Activated CD4-positive, alpha-beta T cell treated with anti-CD3 and anti-CD28 coated beads for 48 hours (primary cell): Measurements from ENCODE around the gene ABCB11.
"Not testable (repeated sequence)": the region's sequence is repeated elsewhere in the genome, so short reads cannot be mapped to it uniquely, and the experiment has no call there.

Experiments
- DNase-seq: peaks from one replicate; pipeline ENCODE4 v3.0.0-alpha.2; 2020

ABCB11 gene

DNA sequence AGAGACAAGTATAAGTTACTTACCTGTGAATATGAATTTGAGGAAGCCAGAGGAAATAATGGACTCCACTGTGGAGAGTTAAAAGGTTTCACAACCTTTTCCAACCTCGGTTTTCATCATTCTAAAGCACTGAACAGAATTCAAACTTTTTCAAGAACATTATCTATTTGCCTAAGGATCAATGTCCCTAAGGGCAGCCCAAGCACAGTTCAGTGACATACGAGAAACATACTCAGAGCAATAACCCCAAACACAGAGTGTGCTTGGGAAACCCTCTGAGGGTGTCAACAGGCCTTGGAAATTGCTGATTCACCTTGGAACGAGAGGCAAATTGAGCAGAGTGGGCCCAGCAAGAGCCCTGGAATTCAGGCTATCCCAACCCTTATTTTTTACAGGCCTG, at the start of gene ABCB11:
Gene ABCB11, minus strand, starts transcription at position 123 of the 400 bp plus-strand sequence. CDS start 13,199 bp downstream, outside the sequence.
- DNase-seq: no peak

DNA sequence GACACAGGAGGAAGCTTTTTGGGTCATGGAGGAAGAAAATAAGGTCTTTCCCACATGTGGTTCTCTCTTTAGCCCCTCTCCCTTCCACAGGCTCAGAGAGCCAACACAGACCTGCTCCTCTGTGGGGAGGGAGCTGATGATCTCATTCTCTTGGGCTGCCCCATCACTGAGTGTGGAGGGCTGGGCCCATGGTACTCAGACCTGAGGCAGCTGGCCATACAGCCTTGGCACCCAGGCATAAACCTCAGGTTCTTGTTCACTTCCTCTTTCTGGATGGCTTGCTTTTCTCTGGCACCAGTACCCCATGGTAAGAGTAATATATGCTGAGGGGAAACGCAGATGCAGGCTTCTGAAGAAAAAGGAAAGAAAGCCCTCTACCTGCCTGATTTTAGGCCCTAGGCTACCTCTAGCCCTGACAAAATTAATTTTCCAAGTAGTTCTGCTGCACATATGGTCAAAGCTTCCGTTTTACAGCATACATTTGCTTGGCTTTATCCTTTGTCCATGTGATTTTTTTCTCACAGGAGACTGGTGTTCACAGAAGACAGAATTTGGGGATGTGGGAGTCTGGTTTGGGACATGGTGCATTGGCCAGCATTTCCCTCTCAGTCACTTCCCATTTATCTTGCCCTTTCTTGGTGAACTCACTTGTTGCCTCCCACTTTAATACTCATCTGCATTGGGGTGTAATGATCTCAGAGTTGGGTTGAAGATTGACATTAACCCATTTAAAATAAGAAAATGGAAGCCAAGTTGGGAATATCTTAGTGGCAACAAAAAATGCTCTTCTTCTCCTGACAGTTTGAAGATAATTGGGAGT, 49.3 kb upstream of the ABCB11 start:
- no peak for DNase-seq

DNA sequence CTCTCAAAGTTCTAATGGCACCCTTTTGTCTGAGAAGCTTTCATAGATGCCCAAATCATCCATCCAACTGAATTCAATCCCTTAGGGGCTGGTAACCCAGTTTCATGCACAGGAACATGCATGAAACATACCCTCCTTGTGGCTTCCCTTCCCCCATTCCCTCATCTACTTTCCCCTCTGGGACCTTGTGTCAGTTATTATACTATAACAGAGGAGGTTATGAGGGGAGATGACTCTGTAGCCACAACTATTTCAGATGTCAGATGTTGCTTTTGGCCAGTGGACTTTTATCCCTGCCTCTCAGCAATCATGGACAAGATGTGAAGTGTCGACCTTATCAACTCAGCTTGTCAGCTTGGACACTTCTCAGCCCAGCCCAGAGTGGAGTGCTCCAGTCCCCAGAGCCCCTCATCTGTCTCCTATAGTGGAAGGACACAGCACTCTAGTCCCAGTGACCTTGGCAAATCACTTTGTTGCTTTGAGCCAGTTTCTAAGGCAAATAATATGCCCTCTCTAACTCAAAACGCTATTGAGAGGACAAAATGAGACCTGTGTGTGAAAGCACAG, 46.6 kb upstream of the ABCB11 start:
- no peak for DNase-seq

DNA sequence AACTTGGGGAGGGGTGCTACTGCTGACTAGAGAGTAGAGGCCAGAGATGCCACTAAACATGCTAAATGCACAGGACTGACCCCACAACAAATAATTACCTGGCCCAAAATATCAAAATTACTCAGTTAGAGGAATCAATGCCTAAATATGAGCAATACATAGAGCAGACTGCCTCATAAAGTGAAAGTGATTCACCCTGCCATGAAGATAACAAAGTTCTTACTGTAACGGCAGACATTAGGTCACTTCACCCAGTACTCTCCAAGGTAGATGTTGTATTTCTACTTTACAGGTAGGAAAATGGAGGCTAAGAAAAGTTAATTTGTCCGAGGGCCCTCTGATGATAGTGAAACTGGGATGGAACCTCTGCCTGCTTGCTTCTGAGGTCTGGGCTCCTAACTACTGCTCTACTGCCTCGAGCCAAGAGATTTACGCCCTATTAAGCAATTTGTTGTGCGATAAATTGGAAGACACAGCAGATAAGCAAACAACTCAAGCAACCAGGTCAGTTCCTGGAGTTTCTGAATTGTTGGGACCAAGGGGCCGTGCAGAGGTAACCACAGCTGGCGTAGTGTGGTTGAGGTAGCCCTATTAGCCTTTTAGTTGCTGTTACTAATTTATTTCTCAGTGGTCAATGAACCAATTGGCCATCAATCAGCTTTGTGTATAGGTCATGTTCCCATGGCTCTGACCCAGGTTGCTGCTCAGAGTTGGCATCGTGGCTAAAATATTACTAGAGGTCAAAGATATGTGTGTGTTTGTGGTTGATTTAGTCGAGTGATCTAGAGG, 43.0 kb upstream of the ABCB11 start:
- no peak for DNase-seq

DNA sequence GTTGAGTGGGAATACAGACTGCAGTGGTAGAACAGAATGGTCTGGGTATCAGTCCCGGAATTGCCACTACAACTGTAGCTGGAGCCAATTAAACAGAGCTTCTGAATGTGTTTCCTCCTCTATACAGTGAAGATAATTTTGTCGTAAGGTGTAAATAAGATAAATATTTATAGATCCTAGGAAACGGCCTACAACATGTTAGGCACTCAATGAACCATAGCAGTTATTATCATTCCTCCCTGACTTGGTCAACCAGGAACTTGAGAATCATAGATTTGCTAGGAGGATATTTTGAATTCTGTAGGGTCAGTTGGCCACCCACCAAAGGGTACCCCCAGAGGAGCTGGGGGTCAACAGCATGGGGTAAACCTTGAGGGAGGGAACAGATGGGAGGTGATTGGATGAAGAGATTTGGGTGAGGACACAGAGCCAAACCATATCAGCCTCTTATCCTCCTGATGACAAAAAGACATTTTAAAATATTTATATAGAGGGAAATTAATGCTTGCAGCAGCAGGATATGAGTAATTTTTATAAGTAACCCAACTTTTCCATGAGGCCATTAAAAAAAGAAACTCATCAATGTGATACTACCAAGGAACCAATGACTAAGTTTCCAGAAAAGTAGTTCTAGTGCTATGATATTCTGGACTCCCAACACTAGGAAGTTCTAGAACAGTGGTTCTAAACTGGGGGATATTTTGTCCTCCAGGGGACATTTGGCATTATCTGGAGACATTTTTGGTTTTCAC, 42.3 kb upstream of the ABCB11 start:
- DNase-seq: no peak

DNA sequence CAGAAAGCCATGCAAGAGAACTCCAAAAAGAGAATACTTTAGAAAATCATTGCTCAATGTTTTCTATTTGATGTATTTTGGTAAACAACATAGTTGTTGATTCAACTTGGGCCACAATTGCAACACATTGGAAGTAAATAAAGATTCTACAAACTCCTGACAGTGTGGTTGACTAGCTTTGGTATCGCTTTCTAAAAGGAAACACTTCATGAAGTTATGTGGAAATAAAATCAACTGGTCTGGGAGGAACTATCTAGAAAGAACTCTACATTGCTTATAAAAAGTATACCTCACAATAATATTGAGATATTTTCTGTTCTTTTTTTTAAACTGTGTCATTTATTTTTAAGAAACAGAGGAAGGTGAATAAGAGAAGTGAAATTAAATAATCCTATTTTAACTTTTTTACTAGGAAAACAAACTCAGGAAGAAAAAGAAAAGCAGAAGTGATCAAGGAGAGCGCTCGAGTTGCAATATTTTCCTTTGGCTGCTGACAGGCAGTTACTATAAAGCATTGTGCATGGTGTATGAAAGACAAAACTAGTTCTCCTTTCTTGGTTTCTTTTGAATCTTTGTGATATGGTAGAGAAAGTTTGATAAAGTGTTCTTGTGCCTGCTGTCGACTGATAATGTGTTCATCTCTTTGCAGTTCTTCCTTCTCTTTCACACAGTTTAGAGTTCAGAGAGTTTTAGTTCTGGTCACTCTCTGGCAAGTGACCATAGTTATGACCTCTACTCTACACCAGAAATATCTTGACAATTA, 41.2 kb upstream of the ABCB11 start:
- no peak for DNase-seq

DNA sequence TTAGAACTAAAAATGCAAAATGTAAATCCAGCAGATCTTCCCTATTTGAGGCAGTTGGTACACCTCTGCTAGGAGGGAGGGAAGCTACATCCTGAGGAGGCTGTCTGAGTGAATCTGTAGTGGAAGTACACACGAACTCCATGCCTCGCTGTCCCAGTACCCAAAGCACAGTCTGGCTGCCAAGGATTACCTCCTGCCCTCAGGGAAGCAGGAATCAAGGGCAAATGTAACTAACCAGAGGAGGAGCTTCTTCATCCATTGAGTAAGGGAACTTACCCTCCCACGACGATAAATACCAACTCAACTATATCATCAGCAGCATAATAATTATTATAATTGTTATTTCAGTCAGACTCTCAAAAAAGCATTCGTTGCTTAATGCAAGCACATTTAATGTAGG, 40.3 kb upstream of the ABCB11 start:
- DNase-seq: no peak

DNA sequence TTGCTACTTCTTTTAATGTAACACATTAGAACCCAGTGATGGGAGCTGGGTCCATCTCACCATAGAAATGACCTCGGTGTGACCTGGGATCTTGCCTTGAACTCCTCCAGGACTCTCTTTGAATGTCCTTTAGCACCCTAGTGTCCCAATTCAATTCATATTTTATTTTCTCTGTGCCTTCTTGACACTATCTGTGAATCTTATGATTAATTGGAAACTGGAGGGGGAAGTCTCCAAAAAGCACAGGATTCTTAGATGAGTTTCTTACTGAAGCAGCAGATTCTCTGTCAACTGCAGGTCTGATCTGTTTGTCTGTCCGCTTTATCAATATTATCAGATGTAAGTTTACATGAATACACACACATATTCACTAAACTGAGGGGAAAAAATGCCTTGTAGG, 38.7 kb upstream of the ABCB11 start:
- DNase-seq: no peak

DNA sequence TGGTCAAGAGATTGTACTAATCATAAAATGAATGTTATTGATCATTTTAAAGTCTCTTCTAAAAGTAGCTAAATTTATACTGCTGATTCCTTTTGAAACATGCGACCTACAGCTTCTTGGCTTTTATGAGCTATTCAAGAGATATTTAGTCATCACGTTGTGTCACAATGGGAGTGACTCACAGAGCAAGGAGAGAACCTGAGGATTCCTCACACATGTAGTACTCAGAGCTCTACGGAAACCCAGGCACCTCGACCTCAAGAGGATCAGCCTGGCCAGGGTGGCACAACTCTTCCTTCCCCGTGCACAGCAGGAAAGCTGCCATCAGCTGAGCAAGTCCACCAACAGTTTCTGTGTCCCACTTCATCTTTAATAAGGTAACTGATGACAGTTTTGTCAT, 38.2 kb upstream of the ABCB11 start, which contains the start of gene DHRS9:
Gene DHRS9, plus strand, starts transcription at position 223 of the 400 bp plus-strand sequence. CDS start 12,019 bp downstream, outside the sequence.
- DNase-seq: peak; percentile 65

DNA sequence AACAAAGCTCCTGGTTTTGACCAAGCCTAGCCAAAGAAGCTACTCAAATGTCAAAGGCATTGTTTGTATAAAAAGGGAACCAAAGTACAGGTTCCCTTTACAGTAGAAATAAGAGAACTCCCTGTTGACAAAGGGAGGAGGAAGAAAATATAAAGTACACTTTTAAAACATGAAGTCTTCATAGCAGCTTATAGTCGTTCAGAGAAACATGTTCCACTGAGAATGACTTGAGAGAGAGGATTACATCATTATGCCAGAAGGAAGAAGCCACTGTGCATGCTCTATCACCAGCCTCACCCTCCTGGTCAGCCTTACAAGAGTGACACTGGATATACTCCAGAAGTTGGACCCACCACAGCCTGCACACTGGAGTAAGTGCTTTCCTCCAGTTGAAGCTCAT, 35.8 kb upstream of the ABCB11 start:
- no peak for DNase-seq

DNA sequence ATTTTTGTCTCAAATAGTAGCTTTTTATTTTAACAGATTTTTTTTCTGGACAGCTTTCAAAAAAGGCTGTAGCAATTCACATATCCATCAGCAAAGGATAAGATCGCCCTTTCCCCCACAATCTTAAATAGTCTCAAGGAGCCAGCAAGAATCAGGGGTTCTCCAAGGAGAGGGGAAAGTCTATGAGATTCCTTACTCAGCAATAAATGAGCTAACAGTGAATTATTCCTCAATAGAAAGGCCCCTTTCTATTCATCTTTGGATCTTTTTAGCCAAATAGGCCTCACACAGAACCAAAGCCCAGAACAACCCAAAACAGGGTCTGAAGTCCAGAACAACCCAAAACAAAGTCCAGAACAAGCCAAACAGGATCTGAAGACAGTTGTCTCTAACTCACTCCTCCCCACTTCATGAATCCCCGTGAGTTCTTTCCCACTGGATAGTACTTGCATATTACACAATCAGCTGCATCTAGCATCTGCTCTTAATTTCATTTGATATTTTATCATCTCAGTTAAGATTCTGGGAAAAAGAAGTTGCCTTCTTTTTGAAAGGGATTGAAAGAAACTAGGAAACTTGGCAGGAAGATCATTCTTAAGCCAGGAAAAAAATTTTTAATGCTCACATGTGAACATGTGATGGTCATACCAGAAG, 34.9 kb upstream of the ABCB11 start:
- no peak for DNase-seq

DNA sequence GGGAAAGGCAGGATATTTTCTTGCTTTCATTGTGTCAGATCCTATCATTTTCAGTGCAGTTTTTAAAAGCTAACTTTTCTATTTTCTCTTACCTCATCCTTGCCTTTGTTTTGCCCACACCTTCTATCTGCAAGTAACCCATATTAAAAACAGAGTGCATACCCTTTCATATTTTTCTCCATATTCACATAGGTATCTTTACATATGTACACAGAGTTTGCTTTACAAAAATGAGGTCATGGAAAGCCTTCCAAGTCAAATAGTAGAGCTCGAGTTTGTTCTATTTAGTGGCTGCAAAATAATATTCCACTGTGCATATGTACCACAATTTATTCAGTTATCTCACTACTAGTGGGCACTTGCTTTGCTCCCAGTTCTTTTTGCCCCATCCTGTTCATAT, 34.3 kb upstream of the ABCB11 start:
- no peak for DNase-seq

DNA sequence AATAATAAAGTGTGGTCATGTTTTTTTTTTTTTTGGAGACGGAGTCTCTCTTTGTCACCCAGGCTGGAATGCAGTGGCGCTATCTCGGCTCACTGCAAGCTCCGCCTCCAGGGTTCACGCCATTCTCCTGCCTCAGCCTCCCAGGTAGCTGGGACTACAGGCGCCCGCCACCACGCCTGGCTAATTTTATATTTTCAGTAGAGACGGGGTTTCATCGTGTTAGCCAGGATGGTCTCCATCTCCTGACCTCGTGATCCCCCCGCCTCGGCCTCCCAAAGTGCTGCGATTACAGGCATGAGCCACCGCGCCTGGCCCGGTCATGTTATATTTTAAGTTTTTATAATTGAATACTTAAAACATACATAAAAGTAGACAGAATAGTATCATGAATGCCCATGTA, 33.1 kb upstream of the ABCB11 start:
- DNase-seq: not testable (repeated sequence)

DNA sequence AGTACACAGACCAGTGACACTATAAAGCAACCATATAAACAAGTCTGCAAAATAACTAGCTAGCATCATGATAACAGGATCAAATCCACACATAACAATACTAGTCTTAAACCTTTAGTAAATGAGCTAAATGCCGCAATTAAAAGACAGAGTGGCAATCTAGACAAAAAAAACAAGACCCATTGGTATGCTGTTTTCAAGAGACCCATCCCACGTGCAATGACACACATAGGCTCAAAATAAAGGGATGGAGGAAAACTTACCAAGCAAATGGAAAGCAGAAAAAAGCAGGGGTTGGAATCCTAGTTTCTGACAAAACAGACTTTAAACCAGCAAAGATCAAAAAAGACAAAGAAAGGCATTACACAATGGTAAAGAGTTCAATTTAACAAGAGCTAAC, 23.5 kb upstream of the ABCB11 start:
- not testable (repeated sequence) for DNase-seq

DNA sequence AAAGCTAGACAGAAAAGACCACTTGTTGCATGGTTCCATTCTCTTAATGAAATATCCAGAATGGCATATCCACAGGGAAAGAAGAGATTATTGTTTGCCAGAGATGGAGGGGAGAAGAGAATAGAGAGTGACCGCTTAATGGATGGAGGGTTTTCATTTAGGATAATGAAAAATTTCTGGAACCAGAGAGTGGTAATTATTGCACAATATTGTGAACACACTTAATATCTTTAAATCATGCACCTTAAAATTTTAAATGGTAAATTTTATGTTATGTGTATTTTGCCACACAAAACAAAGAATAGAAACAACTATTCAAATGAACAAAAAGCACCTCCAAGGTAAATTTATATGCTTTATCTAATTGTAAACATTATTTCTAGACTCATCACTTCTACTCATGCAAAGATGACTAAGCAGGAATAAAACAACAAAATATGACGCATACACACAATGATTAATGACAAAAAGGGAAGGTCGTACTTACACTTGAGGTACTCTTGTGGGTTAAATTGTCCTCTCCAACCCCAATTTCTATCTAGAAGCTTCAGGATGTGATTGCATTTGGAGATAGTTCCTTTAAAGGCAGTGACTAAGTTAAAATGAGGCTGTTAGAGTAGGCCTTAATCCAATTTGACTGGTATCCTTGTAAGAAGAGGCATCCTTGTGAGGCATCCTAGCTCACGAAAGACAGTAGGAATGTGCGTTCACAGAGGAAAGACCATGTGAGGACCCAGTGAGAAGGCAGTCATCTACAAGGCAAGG, 19.5 kb upstream of the ABCB11 start:
- DNase-seq: no peak

DNA sequence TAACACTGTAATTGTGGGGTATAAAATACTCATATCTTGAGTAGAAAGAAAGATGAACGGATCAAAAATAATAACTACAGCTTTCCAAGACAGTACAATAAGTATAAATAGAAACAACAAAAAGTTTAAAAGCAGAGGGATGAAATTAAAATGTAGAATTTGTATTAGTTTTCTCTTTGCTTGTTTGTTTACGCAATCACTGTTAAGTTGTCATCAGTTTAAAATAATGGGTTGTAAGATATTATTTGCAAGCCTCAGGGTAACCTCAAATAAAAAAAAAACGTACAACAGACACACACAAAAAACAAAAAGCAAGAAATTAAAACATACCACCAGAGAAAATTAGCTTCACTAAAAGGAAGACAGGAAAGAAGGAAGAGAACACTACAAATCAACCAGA, 18.0 kb upstream of the ABCB11 start:
- DNase-seq: no peak

DNA sequence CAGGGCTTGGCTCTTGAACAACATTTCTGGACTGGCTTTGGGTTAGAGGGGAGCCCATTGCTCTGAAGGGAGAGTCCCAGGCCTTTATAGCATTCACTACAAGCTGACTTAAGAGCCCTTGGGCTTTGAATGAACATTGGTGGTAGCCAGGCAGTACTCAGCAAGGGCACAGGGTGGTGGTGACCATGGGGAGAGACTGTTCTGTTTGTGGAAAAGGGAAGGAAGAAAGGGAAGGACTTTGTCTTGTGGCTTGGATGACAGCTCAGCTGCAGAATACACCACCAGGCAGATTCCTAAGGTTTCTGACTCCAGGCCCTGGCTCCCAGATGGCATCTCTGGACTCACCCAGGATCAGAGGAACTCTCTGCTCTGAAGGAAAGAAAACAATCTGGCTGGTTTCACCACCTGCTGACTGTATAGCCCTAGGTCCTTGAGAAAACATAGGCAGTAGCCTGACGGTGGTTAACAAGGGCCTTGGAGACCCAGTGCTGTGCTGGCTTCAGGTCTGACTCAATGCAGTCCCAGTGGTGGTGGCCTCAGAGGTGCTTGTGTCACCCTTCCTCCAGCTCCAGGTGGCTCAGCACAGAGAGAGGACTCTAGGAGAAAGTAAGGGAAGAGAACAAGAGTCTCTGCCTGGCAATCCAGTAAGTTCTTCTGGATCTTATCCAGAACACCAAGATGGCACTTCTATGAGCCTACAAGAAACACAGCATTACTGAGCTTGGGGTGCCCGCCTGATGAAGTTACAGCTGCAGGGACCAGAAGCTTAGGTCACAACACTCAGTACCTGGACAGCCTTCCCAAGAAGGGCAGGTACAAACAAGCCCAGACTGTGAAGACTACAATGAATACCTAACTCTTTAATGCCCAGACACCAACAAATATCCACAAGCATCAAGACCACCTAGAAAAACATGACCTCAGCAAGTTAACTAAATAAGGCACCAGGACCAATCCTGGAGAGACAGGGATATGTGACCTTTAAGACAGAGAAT, 16.4 kb upstream of the ABCB11 start:
- no peak for DNase-seq

DNA sequence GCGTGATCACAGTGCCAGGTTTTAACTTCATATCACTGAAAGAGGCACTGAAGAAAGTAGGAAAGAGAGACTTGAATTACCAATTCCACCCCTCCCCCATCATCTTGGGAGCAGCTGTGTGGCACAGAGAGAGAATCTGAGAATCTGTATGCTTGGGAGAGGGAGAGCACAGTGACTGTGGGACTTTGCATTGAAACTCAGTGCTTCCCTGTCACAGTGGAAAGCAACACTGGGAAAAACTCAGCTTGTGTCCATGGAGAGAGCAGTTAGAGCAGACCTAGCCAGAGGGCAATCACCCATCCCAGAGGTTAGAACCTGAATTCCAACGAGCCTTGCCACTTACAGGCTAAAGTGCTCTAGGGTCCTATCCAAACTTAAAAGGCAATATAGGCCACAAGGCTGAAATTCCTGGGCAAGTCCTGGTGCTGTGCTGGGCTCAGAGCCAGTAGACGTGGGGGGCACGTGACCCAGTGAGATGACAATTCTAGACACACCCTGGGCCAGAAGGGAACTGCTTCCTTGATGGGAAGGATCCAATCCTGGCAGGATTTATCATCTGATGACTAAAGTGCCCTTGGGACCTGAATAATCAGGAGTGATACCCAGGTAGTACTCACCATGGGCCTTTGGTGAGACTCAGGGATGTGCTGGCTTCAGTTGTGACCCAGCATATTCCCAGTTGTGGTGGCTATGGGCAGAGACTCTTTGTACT, 15.5 kb upstream of the ABCB11 start:
- no peak for DNase-seq

DNA sequence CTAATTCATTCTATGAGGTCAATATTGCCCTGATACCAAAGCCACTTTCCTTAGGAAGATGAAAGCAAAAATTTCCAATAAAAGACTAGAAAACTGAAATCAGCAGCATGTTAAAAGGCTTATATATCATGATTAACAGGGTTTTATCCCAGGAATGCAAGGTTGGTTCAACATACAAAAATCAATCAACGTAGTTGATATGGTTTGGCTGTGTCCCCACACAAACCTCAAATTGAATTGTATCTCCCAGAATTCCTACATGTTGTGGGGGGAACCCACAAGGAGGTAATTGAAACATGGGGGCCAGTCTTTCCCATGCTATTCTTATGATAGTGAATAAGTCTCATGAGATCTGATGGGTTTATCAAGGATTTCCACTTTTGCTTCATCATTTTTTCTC, 11.7 kb upstream of the ABCB11 start:
- no peak for DNase-seq
